Endothelial cell of umbilical vein (primary cell): ENCODE results near the gene DPF3. TPM values are rescaled to one million over a fixed set of nuclear protein-coding genes. Genes with fewer than 3 reads are reported as not detected.

ENCODE experiments used
- BruUV-seq: library from RNA; stranded (reverse); fragments of 400-500 nt; replicated peaks from 2 replicates; lab custom pipeline; 2021; lab: Mats Ljungman, UMichigan
- CTCF ChIA-PET: fragments of 300-600, 350-600 bp; sonication (Branson Sonifier 250); formaldehyde crosslinking; loops from one replicate; lab custom pipeline; 2021; ENCODE audit warnings: antibody characterized with exemption, inconsistent platforms; lab: Charles Lee
- POLR2A ChIA-PET: fragments of 300-600, 350-600 bp; sonication (Branson Sonifier 250); formaldehyde crosslinking; loops from one replicate; lab custom pipeline; 2021; ENCODE audit warnings: antibody characterized with exemption, inconsistent platforms; lab: Charles Lee
- DNase-seq: peaks from one replicate; pipeline ENCODE4 v3.0.0-alpha.2; 2011; ENCODE audit warnings: low read depth, low spot score
- FAIRE-seq: peaks from 2 replicates; lab custom pipeline; 2011; peaks lifted over from hg19 to GRCh38; lab: Jason Lieb, UNC
- H2AFZ ChIP-seq: 2 replicates; pipeline ENCODE4 v1.6.0; 2012; ENCODE audit warnings: low read depth, low read length, control low read depth, inconsistent platforms
- H3K27ac ChIP-seq: 2 replicates; pipeline ENCODE4 v1.5.1; 2011; ENCODE audit warnings: low read depth, mild to moderate bottlenecking, control low read depth, low read length, moderate library complexity; ENCODE audit not compliant: insufficient read depth
- H3K27me3 ChIP-seq, 2 experiments: 2 replicates each; pipeline versions ENCODE4 v1.6.0 to v1.6.1; 2011; ENCODE audit warnings: low read length in 2 of 2, mixed read lengths in 1 of 2; ENCODE audit not compliant: control insufficient read depth in 2 of 2, insufficient read depth in 2 of 2
- H3K36me3 ChIP-seq, 2 experiments: 2 replicates in 1 of 2; 3 replicates in 1 of 2; pipeline ENCODE4 v1.5.1; 2011; ENCODE audit warnings: low read length in 2 of 2, mild to moderate bottlenecking in 1 of 2, moderate library complexity in 1 of 2; ENCODE audit not compliant: control insufficient read depth in 2 of 2, insufficient read depth in 2 of 2; ENCODE audit errors: extremely low read depth in 1 of 2
- H3K4me1 ChIP-seq: 3 replicates; pipeline ENCODE4 v1.5.1; 2011; ENCODE audit warnings: mild to moderate bottlenecking, low read length; ENCODE audit not compliant: control insufficient read depth, insufficient read depth; ENCODE audit errors: extremely low read depth
- H3K4me2 ChIP-seq: 2 replicates; pipeline ENCODE4 v1.6.1; 2011; ENCODE audit warnings: low read length, control low read depth, mixed read lengths; ENCODE audit not compliant: insufficient read depth
- H3K4me3 ChIP-seq, 3 experiments: fragments of 200-600 bp in 1 of 3; sonication (generic), shearing (Covaris generic) in 1 of 3; replicated peaks in 1 of 3; 2 replicates each; pipeline ENCODE4 v1.5.1; 2011 to 2016; ENCODE audit warnings: control low read depth in 3 of 3, low read length in 3 of 3, mild to moderate bottlenecking in 2 of 3, inconsistent platforms in 1 of 3, low read depth in 1 of 3, moderate library complexity in 1 of 3; ENCODE audit not compliant: insufficient read depth in 1 of 3
- H3K79me2 ChIP-seq: 2 replicates; pipeline ENCODE4 v1.6.0; 2012; ENCODE audit warnings: low read length, inconsistent platforms; ENCODE audit not compliant: control insufficient read depth, insufficient read depth
- H3K9ac ChIP-seq: replicated peaks from 2 replicates; pipeline ENCODE3; 2011; ENCODE audit warnings: low read length, control low read depth; ENCODE audit not compliant: insufficient read depth; ENCODE audit errors: extremely low read depth
- H3K9me1 ChIP-seq: replicated peaks from 3 replicates; pipeline ENCODE4 v1.6.0; 2011; ENCODE audit warnings: mild to moderate bottlenecking, low read length; ENCODE audit not compliant: control insufficient read depth, insufficient read depth; ENCODE audit errors: extremely low read depth
- H3K9me3 ChIP-seq: replicated peaks from 2 replicates; pipeline ENCODE4 v1.5.1; 2012; ENCODE audit warnings: low read length, inconsistent platforms; ENCODE audit not compliant: control insufficient read depth, insufficient read depth
- H4K20me1 ChIP-seq: replicated peaks from 2 replicates; pipeline ENCODE3; 2011; ENCODE audit warnings: mild to moderate bottlenecking, low read length; ENCODE audit not compliant: control insufficient read depth, insufficient read depth; ENCODE audit errors: extremely low read depth
- EZH2 ChIP-seq: IDR thresholded peaks from 2 replicates; pipeline ENCODE4 v1.6.1; 2012; ENCODE audit warnings: borderline replicate concordance, low read depth, mild to moderate bottlenecking, moderate library complexity, low read length, inconsistent platforms; ENCODE audit not compliant: severe bottlenecking
- FOS ChIP-seq: IDR thresholded peaks from 2 replicates; pipeline ENCODE4 v1.6.1; 2011; ENCODE audit warnings: mild to moderate bottlenecking, low read length, moderate library complexity, borderline replicate concordance; ENCODE audit not compliant: insufficient read depth
- GATA2 ChIP-seq: IDR thresholded peaks from 2 replicates; pipeline ENCODE4 v1.7.0; 2011; ENCODE audit warnings: low read depth, mild to moderate bottlenecking, moderate library complexity, mixed read lengths, low read length; ENCODE audit not compliant: insufficient read length, insufficient read depth
- JUN ChIP-seq: IDR thresholded peaks from 2 replicates; pipeline ENCODE4 v1.6.1; 2011; ENCODE audit warnings: borderline replicate concordance, low read depth; ENCODE audit not compliant: insufficient read length, insufficient read depth
- MYC ChIP-seq: IDR thresholded peaks from one replicate; pipeline ENCODE4 v1.6.1; 2011; ENCODE audit warnings: mild to moderate bottlenecking, low read depth, low read length
- POLR2A ChIP-seq: IDR thresholded peaks from 2 replicates; pipeline ENCODE4 v1.6.1; 2012; ENCODE audit warnings: low read depth, mild to moderate bottlenecking, control low read depth, low read length
- POLR2AphosphoS5 ChIP-seq: IDR thresholded peaks from 2 replicates; pipeline ENCODE4 v1.6.1; 2012; ENCODE audit warnings: low read depth, mild to moderate bottlenecking, control low read depth, low read length, moderate library complexity; ENCODE audit not compliant: insufficient read depth
- dilution Hi-C: fragments of 300-500 bp; cut with MboI; formaldehyde crosslinking; loops from one replicate; pipeline ENCODE4 v1.15.0; 2019; ENCODE audit warnings: low sequenced_read_pairs; ENCODE audit not compliant: extremely low pct_ligation_motif_present
- intact Hi-C: fragments of 100-400 bp; cut with micrococcal nuclease; formaldehyde crosslinking; loops from one replicate; pipeline ENCODE4 v1.10.0; 2022
- polyA plus RNA-seq, 4 experiments: library from polyadenylated mRNA; depleted of rRNA in 3 of 4; stranded (reverse) in 3 of 4; unstranded in 1 of 4; fragments of >200 nt; gene quantifications; 2 replicates each; pipeline versions ENCODE4 v1.2.1 to v1.2.3, GENCODE V29; 2011 to 2012; ENCODE audit warnings: missing spikeins in 1 of 4
- total RNA-seq: library from RNA; stranded (reverse); gene quantifications from 2 replicates; pipeline ENCODE4 v1.2.3, GENCODE V29; 2021
- TF ChIP-seq, protein P1 (sequence below), 2 donors: IDR thresholded peaks; 1 replicate in 1 of 2; 2 replicates in 1 of 2; pipeline ENCODE4 v1.5.1; 2011; ENCODE audit warnings: low read length in 2 of 2, mild to moderate bottlenecking in 2 of 2, moderate library complexity in 2 of 2, control low read depth in 1 of 2, inconsistent platforms in 1 of 2, low read depth in 1 of 2; ENCODE audit not compliant: insufficient read depth in 1 of 2; ENCODE audit errors: extremely low read depth in 1 of 2
- TF ChIP-seq, protein P2 (sequence below): IDR thresholded peaks from 2 replicates; pipeline ENCODE4 v1.6.1; 2011; ENCODE audit not compliant: insufficient read depth, insufficient read length

The DPF3 gene
- total and polyA plus RNA-seq, 2 donors (not counting 3 experiments of a cell fraction or from before 2014, with no cell fraction given): 2.4 to 3.5 TPM

DNA sequence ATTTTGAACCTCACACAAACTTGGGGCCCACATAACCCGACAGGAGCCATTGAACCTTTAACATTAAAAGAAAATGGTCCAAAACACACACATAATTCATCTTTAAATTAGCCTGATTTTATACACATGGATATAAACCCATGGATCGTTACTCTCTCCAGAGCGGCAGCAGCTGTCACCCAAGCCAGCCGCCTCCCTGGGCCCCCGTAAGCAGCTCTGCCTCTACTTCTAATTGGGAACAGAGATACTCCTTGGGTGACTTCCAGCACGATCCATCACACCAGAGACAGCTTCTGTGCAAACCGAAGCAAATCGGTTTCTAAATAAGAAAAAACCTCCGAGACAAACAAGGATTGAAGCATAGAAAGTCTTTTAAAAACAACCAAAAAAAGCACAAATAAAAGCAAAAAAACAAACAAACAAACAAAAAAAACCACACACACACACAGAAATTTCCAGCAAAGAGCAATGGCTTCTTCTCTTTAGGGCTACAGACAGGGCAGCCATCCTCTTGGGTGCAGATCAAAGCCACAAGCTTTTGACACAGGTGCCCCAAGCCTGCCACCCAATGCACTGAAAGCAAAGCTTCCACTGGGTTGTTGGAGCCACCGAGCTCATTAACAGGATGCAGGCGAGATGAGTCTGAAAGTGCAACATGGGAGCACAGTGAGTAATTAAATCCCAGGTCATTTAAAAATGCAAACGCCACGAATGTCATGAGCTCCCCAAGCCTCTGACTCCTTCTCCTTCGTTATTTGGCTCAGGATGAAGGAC is 156.9 kb downstream of the DPF3 start:
- CTCF ChIA-PET: interaction anchor here (1.1 to 1.8 kb wide), 3 partner anchors 17 to 223 kb away, joined by 3 to 7 read pairs (median 4); no protein-coding TSS in a partner anchor

More for the DNA sequence above, 156.9 kb downstream of the DPF3 start:
- dilution Hi-C loops: no loop called here
- no peak overlapping the region for H3K4me3 ChIP-seq
- POLR2A ChIA-PET: interaction anchor here (0.7 kb wide), 1 partner anchor 116 kb away, joined by 3 read pairs; no protein-coding TSS in a partner anchor
- H3K36me3 ChIP-seq: no peaks in the 10 kb centered on the region
- no peak overlapping the region for H3K9ac ChIP-seq
- no peak overlapping the region for H2AFZ ChIP-seq
- intact Hi-C loops: loop anchor here (10.0 kb wide), 1 partner anchor 222 kb away; no protein-coding TSS in a partner anchor
- H4K20me1 ChIP-seq: no peaks in the 10 kb centered on the region
- BruUV-seq: no TSS peak
- no peaks in the 10 kb centered on the region for H3K79me2 ChIP-seq
- no peak overlapping the region for H3K4me2 ChIP-seq
- no peaks in the 10 kb centered on the region for H3K9me3 ChIP-seq
- DNase-seq (no peak), FAIRE-seq (no peak)
- H3K27me3 ChIP-seq: no peaks in the 10 kb centered on the region
- H3K4me1 ChIP-seq: peaks cover 5% of the 10 kb centered on the region
- no peaks in the 10 kb centered on the region for H3K9me1 ChIP-seq
- TF ChIP-seq MYC: no peak
- no peak for TF ChIP-seq JUN
- no peak for TF ChIP-seq POLR2A
- TF ChIP-seq, protein P1, sequence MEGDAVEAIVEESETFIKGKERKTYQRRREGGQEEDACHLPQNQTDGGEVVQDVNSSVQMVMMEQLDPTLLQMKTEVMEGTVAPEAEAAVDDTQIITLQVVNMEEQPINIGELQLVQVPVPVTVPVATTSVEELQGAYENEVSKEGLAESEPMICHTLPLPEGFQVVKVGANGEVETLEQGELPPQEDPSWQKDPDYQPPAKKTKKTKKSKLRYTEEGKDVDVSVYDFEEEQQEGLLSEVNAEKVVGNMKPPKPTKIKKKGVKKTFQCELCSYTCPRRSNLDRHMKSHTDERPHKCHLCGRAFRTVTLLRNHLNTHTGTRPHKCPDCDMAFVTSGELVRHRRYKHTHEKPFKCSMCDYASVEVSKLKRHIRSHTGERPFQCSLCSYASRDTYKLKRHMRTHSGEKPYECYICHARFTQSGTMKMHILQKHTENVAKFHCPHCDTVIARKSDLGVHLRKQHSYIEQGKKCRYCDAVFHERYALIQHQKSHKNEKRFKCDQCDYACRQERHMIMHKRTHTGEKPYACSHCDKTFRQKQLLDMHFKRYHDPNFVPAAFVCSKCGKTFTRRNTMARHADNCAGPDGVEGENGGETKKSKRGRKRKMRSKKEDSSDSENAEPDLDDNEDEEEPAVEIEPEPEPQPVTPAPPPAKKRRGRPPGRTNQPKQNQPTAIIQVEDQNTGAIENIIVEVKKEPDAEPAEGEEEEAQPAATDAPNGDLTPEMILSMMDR (IDR thresholded peaks at IDR 0.05; ENCODE audit: extremely low read depth in 1 of 2, insufficient read depth in 1 of 2, low read depth in 1 of 2, low read length in 2 of 2): no peak
- TF ChIP-seq EZH2: no peak
- no peak for TF ChIP-seq FOS
- TF ChIP-seq, protein P2, sequence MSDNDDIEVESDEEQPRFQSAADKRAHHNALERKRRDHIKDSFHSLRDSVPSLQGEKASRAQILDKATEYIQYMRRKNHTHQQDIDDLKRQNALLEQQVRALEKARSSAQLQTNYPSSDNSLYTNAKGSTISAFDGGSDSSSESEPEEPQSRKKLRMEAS: no peak
- TF ChIP-seq POLR2AphosphoS5: no peak
- TF ChIP-seq GATA2: no peak
- H3K27ac ChIP-seq: no peak overlapping the region
